ENCODE measurements around the gene SEC23IP. TPM values are rescaled to one million over a fixed set of nuclear protein-coding genes. Genes with fewer than 3 reads are reported as not detected.

The SEC23IP gene
- total RNA-seq, 1 donor from 2014 or later, result 82.8 TPM

GRCh38 chr10:119931871-119932270, 39.3 kb downstream of the SEC23IP start:
- intact Hi-C loops (cut with micrococcal nuclease), result loop anchor here (10.0 kb wide), 1 partner anchor 403 kb away; no protein-coding TSS in a partner anchor

- intact Hi-C loops (cut with micrococcal nuclease), result loop anchor here (10.0 kb wide), 1 partner anchor 402 kb away; no protein-coding TSS in a partner anchor
Observed at GRCh38 chr10:119932631-119933030, 40.1 kb downstream of the SEC23IP start.

GRCh38 chr10:119933179-119933578, 40.6 kb downstream of the SEC23IP start:
- intact Hi-C loops (cut with micrococcal nuclease), result loop anchor here (10.0 kb wide), 1 partner anchor 402 kb away; no protein-coding TSS in a partner anchor

- intact Hi-C loops (cut with micrococcal nuclease), result no loop called here
Observed at GRCh38 chr10:119940487-119940886, 48.0 kb downstream of the SEC23IP start.

GRCh38 chr10:119942973-119943372, 50.4 kb downstream of the SEC23IP start:
- intact Hi-C loops (cut with micrococcal nuclease), result no loop called here

GRCh38 chr10:119945805-119946204, 53.3 kb downstream of the SEC23IP start:
- intact Hi-C loops (cut with micrococcal nuclease), result no loop called here

- intact Hi-C loops (cut with micrococcal nuclease), result no loop called here
Observed at GRCh38 chr10:119947300-119947699, 54.8 kb downstream of the SEC23IP start.

GRCh38 chr10:119957451-119957850, 64.9 kb downstream of the SEC23IP start:
- intact Hi-C loops (cut with micrococcal nuclease), result no loop called here

- intact Hi-C loops (cut with micrococcal nuclease), result no loop called here
Observed at GRCh38 chr10:119962837-119963236, 70.3 kb downstream of the SEC23IP start.

GRCh38 chr10:119967066-119967465, 74.5 kb downstream of the SEC23IP start:
- intact Hi-C loops (cut with micrococcal nuclease), result no loop called here

- intact Hi-C loops (cut with micrococcal nuclease), result no loop called here
Observed at GRCh38 chr10:119969609-119970008, 77.1 kb downstream of the SEC23IP start.

- intact Hi-C loops (cut with micrococcal nuclease), result no loop called here
Observed at GRCh38 chr10:119970107-119970506, 77.6 kb downstream of the SEC23IP start.

- intact Hi-C loops (cut with micrococcal nuclease), result no loop called here
Observed at GRCh38 chr10:119970963-119971362, 78.4 kb downstream of the SEC23IP start.

GRCh38 chr10:119973281-119973680, 80.8 kb downstream of the SEC23IP start:
- intact Hi-C loops (cut with micrococcal nuclease), result no loop called here

- intact Hi-C loops (cut with micrococcal nuclease), result no loop called here
Observed at GRCh38 chr10:119976421-119976820, 83.9 kb downstream of the SEC23IP start.

- intact Hi-C loops (cut with micrococcal nuclease), result no loop called here
Observed at GRCh38 chr10:119980956-119981750, 88.6 kb downstream of the SEC23IP start.

GRCh38 chr10:119981826-119982225, 89.3 kb downstream of the SEC23IP start:
- intact Hi-C loops (cut with micrococcal nuclease), result no loop called here

GRCh38 chr10:119988333-119988732, 95.8 kb downstream of the SEC23IP start:
- intact Hi-C loops (cut with micrococcal nuclease), result no loop called here

GRCh38 chr10:119989966-119990365, 97.4 kb downstream of the SEC23IP start:
- intact Hi-C loops (cut with micrococcal nuclease), result no loop called here

- intact Hi-C loops (cut with micrococcal nuclease), result no loop called here
Observed at GRCh38 chr10:119991066-119991465, 98.5 kb downstream of the SEC23IP start.

- intact Hi-C loops (cut with micrococcal nuclease), result no loop called here
Observed at GRCh38 chr10:119991816-119992215, 99.3 kb downstream of the SEC23IP start.
